ENCODE data around the gene FOXN3.

- TF ChIP-seq CTCF (IDR thresholded peaks at IDR 0.05) (no peak), FOXM1 (IDR thresholded peaks at IDR 0.05; ENCODE audit: low read depth) (no peak), CHD2 (IDR thresholded peaks at IDR 0.05; ENCODE audit: low read length, partially characterized antibody) (no peak), RFX5 (IDR thresholded peaks at IDR 0.05; ENCODE audit: low read length) (no peak), RCOR1 (IDR thresholded peaks at IDR 0.05; ENCODE audit: low read length) (no peak), POLR2AphosphoS5 (IDR thresholded peaks at IDR 0.05; ENCODE audit: low read depth, low read length) (no peak), EZH2phosphoT487 (IDR thresholded peaks at IDR 0.05; ENCODE audit: borderline replicate concordance, low read depth) (no peak), MAX (IDR thresholded peaks at IDR 0.05; ENCODE audit: low read depth) (no peak), EP300 (IDR thresholded peaks at IDR 0.05; ENCODE audit: borderline replicate concordance in 1 of 2, low read depth in 1 of 2, low read length in 1 of 2) (no peak), MXI1 (IDR thresholded peaks at IDR 0.05; ENCODE audit: low read depth, low read length) (no peak), YY1 (IDR thresholded peaks at IDR 0.05; ENCODE audit: low read depth) (no peak), FOXJ3 (CRISPR knock-in tag; IDR thresholded peaks at IDR 0.05) (no peak), RXRA (IDR thresholded peaks at IDR 0.05; ENCODE audit: borderline replicate concordance, low read depth) (no peak)
- TF ChIP-seq, protein P1, sequence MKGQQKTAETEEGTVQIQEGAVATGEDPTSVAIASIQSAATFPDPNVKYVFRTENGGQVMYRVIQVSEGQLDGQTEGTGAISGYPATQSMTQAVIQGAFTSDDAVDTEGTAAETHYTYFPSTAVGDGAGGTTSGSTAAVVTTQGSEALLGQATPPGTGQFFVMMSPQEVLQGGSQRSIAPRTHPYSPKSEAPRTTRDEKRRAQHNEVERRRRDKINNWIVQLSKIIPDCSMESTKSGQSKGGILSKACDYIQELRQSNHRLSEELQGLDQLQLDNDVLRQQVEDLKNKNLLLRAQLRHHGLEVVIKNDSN (IDR thresholded peaks at IDR 0.05; ENCODE audit: borderline replicate concordance, low read depth), result no peak
These were observed 146.4 kb downstream of the FOXN3 start for GRCh38 chr14:89270439-89271227.

Measured in SK-N-SH (cell line).